NCI-H2227 (cell line): ENCODE results near the gene E2F1.
"Not testable (repeated sequence)": the region's sequence is repeated elsewhere in the genome, so short reads cannot be mapped to it uniquely, and the experiment has no call there.

Experiments used
- DNase-seq: peaks from one replicate; lab custom pipeline; 2025; ENCODE audit not compliant: unreplicated experiment; lab: John Stamatoyannopoulos, UW

Gene E2F1

DNA sequence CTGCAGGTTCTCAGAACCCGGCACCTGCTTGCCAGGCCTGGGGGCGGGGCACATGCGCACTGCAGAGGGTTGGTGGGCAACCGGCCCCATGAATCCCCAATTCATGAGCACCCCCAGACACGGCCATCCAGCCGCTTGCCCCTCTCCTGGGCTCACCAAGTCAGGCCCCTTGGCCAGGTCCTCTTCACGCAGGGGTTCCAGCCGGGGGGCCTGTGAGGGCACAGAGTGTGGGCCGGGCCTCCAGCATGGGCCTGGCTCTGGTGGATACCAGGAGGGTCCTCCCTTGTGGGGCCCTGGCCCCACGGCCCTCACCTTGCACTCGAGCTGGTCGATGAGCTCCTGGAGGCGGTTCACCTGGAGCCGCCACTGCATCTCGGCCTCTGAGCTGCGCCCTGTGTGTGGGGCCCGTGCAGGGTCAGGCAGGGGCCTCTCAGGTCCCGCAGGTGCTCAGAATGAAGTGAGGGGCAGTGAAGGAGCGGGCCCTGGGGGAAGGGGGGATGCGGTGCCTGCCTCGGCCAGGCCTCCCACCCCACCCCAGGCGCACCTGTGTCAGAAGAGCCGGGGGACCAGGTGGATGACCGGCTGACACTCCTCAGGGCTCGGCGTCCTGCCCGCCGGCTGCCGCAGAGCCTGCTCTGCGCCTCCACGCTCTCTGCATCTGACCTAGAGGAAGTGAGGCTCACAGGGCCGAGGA, 26.7 kb downstream of the E2F1 start:
- no peak for DNase-seq

DNA sequence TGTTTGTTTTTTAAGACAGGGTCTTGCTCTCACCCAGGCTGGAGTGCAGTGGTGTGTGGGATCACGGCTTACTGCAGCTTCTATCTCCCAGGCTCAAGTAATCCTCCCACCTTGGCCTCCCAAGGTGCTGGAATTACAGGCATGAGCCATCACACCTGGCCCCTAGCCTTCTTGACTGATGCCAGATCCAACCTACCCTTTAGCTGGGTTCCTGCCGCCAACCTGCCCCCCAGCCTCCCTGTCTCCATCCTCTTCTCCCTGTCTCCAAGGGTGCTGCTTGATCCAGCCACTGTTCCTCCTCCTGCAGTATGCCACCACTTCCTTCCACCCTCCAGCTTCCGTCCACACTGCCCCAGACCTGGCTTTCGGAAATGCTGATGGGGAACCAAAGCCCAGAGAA, 27.3 kb downstream of the E2F1 start:
- no peak for DNase-seq

DNA sequence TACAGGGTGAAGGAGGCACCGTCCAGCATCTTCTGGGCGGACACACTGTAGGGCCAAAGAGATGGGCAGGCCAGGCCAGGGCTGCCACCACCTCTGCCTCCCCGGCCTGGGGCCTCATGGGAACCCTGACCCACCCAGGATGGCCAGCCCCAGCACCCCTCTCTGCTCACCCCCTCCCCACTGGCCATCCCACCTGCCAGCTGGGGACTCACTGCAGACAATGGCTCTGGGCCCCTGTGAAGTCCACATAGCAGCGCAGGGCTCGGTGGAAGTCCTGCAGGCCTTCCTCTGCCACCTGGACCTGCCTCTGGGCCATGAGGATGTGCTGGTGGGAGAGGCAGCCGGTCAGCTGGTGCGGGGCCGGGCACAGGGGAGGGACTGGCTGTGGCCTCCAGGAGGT, 27.7 kb downstream of the E2F1 start:
- DNase-seq, result no peak

DNA sequence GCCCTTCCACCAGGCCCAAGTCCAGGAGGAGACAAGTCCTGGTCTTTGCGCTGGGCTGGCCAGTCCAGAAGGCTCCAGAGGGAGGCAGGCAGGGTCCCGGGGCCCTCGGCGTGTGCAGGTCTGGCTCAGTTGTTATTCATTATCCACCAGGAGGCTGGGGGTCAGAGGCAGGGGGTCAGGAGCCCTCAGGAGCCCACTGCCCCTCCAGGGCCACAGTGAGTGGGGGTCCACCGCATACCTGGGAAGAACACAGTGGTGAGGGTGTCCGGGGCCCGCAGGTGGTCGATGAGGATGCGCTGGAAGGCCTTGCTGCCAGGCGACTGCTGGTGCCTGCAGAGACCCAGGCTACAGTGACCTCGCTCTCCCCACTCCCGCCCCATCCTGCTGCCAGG, 28.5 kb downstream of the E2F1 start:
- DNase-seq, result no peak

DNA sequence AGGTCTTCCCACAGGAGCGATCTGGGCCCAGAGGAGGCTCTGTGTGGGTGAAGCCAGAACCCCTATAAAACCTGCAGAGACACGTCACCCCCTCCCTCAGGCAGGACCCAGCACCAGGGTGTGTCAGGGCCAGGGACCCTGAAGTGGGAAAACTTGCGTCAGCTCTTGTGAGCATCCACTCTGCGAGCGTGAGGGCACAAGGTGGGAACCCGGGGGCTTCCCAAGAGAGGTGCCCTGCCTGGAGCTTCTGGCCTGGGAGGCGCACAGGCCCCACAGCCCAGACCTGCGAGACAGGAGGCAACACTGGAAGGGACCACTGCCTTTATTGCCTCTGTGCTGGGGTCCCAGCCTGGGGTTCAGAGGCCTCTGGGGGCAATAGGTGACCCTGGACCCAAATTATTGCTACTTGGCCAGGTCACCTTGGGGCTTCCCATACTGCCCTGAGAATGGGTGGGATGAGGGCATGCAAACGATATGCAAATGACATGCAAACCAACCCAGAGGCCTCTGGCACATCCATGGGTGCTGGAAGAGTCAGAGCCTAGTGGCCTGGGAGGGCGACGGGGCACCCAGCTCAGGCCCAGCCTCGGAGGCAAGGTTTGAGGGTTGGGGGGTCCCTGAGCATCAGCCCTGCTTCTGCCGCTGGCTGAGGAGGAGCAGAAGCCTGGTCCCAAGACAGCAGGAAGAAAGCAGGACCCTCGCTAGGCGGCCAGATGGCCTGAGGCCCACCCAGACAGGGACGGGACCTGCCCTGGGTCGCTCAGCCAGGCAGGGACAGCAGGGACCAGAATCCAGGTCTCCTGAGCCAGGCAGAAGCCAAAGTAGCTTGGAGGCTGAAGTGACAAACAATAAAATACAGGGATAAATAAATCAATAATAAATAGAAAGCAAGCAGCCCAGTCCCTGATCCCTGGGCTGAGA, 29.1 kb downstream of the E2F1 start:
- no peak for DNase-seq

DNA sequence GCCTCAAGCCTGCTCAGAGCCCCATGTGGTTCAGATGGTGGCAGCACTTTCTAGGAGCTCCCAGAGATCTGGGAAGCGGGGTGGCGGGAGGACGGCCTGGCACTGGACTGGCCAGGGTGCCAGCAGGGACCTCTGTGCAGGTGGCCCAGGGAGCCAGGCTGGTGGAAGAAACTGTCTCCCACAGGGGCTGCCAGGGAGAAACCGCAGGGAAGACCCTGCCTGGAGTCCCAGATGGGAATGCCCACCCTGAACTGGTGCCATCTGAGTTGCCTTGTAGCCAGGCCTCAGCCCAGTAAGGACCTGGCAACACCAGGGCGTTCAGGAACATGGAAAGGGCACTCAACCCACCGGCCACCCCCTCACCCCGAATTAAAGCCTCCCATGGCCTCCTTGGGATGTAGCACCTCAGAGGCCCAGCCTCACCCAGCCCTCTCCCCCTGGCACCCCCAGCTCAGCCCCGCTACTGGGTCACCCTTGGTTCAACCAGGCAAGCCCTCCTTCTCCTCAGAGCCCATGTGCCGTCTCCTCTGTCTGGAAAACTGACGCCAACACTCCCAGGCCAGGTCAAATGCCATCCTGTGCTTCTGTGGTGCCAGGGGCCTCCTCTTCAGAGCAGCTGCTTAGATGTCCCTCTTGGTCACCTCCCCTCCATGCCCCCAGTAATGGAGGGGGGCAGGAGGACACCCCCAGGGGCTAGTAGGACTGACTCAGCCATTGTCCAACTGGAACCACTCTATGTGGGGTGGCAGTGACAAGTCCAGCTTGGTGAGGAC, 30.0 kb downstream of the E2F1 start:
- DNase-seq, result no peak

DNA sequence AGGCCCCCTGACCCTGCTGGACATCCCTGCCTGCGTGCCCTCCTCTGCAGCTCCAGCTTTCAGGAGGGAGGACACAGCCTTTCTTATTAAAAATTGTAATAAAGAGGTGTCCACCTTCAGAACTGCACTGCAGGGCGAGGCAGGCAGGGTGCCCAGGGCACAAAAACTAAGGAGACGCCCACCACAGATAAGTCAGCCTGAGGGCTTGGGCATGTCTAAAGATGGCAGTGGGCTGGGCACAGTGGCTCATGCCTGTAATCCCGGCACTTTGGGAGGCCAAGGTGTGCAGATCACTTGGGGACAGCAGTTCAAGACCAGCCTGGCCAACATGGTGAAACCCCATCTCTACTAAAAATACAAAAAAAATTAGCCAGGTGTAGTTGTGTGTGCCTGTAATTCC, 31.0 kb downstream of the E2F1 start:
- DNase-seq, result no peak

DNA sequence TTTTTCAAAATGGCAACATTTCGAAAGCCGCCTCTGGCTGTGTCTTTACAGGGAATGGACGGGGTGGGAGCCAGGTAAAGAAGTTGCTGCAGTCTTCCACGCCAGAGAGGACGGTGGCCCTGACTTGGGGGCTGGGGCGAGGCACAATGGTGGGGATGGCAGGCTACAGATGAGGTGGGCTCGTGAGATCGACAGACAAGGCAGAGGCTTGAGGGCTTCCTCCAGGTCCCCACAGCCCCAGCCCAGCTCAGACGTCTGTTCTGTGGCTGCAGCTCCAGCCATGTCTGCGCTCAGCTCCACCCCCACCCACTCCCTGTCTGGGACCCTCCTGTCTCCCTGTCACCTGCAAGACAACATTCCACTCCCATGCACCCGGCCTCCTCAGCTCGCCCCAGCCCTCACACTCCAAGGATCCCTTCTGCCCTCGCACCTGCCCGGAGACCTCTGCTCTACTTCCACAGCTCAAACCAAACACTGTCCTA, 31.5 kb downstream of the E2F1 start:
- no peak for DNase-seq

DNA sequence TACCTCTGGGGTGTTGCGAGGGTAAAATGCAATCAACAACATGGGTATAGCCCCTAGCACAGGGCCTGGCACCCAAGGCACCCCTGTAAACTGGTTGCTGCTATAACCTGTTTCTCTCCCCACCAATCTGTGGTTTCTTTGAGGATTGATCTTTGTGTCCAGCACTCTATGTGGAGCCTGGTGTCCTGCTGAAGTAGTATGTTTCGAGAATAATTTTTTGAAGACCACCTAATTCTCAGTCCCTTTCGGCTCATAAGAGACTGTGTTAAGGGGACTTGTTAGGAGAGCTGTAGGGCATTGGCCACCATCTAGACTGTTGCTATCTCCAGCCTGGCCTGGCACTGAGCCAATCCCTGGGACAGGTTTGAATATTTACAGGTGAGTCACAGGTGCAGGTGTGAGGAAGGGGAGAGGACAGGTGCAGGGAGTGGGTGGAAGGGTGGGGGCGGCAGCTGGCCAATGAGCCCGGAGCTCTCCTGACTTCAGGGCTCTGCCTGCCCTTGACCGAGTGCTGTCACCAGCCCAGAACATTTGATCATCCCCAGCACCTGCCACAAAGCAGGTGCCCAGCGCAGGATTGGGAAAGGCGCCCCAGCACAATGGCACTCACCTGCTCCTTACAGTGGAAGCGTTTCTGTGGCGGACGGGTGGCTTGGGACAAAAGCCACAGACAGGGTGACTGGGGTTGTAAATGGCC, 32.1 kb downstream of the E2F1 start:
- DNase-seq, result no peak

DNA sequence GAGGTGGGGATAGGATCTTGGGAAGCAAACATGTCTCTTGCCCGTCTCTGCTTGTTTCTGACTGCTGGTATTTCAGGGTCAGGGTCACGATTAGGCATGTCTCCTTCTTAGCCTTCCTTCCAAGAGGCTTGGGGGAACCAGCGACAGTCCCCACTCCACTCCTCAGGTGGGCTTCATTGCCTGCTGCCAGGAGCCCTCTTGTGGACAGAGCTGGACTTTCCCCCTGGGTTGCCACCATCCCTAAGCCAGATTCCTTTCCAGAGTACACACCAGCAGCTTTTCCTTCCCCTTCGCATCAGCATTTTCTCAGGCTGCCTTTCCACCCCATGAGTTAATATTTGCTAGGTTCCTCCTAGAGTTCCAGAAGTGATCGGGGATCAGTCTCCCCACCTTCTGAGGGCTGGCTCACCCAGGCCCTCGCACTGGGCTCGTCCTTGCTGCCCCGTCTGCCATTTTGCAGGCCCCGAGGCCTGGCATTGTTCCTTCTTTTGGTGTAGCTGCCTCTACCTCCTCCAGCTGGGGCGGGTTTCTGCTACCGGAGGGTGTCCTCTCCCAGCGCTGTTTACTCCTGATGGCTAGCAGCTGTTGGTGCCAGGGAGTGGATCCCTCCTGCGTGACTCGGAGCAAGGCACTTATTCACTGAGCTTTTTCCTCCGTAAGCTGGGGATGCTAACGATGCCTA, 32.8 kb downstream of the E2F1 start:
- peak; percentile 77 for DNase-seq

DNA sequence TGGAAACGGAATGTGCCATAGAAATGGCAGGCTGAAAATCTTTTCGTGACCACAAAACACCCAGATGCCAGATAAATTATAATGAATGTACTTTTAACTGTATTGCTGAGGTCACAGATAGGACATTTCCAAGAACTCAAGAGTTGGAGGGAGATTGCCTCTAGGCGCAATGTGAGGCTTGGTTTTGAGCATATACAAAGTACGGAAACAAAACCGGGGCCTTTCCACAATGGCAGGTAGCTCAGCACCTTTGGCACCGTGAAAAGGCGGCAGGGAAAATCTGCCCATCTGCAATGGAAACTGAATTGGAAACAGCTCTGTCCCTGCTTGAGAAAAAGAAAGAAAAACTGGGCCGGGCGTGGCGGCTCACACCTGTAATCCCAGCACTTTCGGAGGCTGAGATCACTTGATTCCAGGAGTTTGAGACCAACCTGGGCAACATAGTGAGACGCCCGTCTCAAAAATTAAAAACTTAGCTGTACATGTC, 34.6 kb downstream of the E2F1 start:
- no peak for DNase-seq

DNA sequence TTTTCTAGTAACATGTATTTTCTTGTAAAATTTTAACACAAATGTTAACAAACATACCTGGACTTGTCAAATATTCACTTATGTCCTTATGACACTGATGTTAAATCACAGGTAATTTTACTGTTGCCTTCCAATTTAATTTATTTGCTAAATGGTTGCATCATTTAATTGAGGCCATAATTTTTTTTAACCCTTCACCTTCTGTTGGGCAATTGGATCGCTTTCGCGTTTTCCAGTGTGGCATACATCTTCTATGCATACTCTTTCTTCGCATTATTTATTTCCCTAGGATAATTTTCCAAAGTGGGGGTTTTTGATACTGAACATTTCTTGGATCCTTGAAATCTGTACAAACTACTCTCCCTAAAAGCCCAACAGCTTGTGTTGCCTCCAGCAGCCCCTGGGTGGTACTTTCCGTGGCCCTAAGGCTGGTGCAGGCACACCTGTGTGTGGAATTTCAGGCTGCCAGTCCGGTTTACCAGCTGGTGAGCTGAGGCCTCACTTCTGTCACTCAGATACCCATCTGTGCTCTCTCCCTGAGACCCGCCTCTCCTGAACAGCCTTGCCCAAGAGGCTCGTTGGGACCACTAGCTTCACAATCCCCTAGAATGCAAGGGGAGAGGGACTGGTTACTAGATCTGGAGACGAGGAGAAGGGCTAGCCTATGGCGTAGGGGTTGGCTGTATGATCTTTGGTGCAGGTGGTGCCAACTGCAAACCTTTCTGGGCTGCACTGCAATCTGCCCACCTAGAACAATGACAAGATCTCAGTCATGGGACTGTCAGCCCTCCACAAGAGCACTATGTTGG, 35.2 kb downstream of the E2F1 start:
- DNase-seq, result no peak

DNA sequence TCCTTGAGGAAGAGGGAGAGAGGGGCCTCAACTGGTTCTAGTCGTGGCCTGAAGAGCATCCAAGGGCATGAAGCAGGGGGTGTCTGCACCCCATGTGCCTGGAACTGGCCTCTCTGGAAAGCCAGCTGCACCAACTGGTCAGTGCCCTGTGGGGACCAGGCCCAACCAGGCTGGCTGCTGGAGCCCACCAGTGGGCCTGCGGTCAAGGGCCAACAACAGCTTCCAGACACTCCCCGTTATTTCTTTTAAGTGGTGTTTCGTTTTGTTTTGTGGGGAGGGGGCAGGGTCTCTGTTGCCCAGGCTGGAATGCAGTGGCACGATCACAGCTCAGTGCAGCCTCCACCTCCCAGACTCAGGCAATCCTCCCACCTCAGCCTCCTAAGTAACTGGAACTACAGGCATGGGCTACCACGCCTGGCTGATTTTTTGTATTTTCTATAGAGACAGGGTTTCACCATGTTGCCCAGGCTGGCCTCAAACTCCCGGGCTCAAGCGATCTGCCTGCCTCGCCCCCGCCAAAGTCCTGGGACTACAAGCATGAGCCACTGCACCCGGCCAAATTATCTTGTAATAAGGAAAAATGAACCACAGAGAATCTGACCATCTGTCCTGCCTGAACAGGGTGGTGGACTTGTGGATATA, 36.0 kb downstream of the E2F1 start:
- DNase-seq, result no peak

DNA sequence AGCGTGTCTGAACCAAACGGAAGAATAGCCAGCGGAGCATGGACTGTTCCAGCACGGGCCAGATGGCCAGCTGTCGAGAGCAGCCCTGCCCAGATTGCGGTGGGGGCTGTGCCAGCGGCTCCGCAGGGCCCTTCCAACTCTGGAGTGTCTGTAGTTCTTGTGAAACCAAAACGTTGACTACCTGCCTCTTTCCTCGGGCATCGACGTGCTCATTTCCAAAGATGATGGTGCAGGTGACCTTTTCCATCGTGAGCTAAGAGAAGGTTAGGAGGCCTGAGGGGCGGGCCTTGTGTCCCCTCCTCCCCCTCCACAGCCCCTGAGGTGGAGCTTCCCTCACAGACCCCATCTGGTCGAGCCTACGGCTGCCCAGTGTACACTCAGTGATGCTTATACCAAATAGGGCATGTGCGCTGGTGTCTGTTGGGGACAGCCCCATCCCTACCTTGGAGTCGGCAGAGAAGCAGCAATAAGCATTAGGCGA, 36.9 kb downstream of the E2F1 start:
- peak; percentile 59 for DNase-seq

DNA sequence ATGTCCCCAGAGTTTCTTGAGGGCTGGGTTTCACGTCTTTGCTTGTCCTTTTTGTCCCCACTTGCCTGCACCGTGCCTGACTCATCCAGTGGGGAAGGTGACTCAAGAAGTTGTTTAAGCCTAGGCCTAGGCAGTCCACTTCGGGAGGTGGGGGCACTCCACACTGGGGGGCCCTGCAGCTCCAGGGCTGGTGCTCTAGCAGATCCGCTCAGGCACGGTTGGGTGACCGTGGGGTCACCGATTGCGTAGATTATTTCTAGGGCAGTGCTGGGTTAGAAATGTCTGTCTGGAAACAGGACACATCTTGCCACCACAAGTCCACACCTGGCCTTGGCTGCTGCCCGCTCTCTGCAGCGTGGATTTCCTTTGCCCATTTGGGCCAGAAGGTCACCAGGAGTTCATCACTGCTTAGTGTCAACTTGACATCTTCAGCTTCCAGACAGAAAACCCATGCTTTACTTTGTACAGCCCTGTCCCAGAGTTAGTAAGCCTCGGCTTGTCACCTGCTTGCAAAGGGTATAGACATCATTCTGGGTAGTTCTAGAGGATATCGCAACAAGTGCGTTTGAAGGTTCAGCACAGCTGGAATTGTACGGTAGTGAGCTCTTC, 37.7 kb downstream of the E2F1 start:
- no peak for DNase-seq

DNA sequence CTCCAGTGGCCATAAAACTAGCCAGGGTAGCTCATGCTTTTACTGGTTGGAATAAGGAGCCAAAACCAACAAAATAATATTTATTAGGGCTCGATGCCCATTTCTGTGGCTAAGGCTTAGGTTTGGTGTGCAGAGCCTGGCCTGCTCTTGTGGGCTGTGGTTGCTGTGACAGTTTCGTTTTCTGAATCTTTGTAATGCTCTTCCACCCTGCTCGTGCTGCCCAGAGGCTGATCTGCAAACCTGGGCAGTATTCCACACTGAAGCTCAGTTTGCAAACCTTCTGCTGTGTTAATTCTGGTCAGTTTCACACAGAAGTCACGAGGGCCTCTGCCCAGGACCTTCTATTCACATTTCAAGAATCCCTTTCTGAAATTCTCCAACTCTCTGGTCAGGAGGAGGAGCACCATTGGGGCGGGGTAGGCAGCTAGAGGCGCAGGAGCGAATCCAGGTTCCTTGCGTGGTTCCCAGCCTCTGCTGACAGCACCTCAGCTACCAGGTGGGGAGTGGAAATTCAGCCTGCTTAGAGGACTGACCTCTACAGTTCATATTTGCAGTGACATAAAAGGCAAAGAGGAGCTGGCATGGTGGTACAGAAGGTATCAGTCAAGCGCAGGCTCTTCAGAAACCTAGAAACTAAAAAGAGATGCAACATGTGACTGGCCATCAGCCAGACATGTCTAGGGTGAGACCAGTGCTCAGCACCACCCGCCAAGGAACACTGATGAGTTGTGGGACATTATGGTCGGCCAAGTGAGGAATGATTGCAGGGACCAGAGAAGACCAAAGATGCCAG, 38.4 kb downstream of the E2F1 start:
- DNase-seq, result no peak

DNA sequence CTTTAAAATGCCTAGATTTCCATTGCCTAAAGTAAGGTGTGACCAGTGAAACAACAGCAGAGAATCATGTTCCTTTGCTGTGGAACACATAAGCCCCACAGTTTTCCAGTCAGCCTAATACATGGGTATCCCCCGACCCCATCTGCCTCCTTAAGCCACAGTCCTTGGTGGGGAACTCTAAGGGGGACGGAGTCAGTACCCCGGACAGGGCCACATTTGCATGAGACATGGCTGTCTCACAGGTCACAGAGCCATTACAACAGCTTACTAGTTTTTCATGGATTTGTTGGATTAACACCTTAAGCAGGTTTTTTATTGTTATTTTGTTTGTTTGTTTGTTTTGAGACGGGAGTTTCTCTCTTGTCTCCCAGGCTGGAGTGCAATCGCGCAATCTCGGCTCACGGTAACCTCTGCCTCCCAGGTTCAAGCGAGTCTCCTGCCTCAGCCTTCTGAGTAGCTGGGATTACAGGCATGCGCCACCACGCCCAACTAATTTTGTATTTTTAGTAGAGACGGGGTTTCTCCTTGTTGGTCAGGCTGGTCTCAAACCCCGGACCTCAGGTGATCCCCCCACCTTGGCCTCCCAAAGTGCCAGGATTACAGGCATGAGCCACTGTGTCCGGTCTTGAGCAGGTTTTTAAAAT, 39.1 kb downstream of the E2F1 start:
- not testable (repeated sequence) for DNase-seq
